HepG2 (cell line): ENCODE data around the gene SETD1B. TPM values are rescaled to one million over a fixed set of nuclear protein-coding genes. Genes with fewer than 3 reads are reported as not detected.

Source experiments
- AHR ChIP-seq: IDR thresholded peaks from 2 replicates; pipeline ENCODE4 v1.6.1; 2018; ENCODE audit warnings: missing genetic modification reagents, missing compliant biosample characterization
- BCLAF1 ChIP-seq: fragments of 450-650 bp; IDR thresholded peaks from 2 replicates; pipeline ENCODE4 v1.6.1; 2017; ENCODE audit warnings: mild to moderate bottlenecking
- DMTF1 ChIP-seq: sonication (generic); formaldehyde crosslinking; IDR thresholded peaks from 2 replicates; pipeline ENCODE4 v1.4.0; 2020; ENCODE audit warnings: mild to moderate bottlenecking, missing genetic modification reagents
- EEA1 ChIP-seq: sonication (generic); formaldehyde crosslinking; IDR thresholded peaks from 2 replicates; pipeline ENCODE4 v1.5.1; 2020; ENCODE audit warnings: mild to moderate bottlenecking, missing genetic modification reagents, borderline replicate concordance
- KAT7 ChIP-seq: IDR thresholded peaks from 2 replicates; pipeline ENCODE4 v1.6.1; 2018; ENCODE audit warnings: borderline replicate concordance, missing compliant biosample characterization
- MEIS1 ChIP-seq: sonication (generic); formaldehyde crosslinking; IDR thresholded peaks from 2 replicates; pipeline ENCODE4 v1.9.0; 2021; ENCODE audit warnings: mild to moderate bottlenecking, missing genetic modification reagents, moderate library complexity, borderline replicate concordance
- NCOR1 ChIP-seq: fragments of 200-600 bp; sonication (generic); IDR thresholded peaks from 2 replicates; pipeline ENCODE4 v1.7.0; 2017; ENCODE audit warnings: antibody characterized with exemption, low read length, borderline replicate concordance
- SAP130 ChIP-seq: IDR thresholded peaks from 2 replicates; pipeline ENCODE4 v1.6.1; 2016; ENCODE audit warnings: low read depth
- SCMH1 ChIP-seq: sonication (generic); formaldehyde crosslinking; IDR thresholded peaks from 2 replicates; pipeline ENCODE4 v1.9.0; 2021; ENCODE audit warnings: missing genetic modification reagents, mild to moderate bottlenecking, borderline replicate concordance
- SETDB1 ChIP-seq: sonication (generic); formaldehyde crosslinking; IDR thresholded peaks from 2 replicates; pipeline ENCODE4 v1.5.1; 2020; ENCODE audit warnings: missing genetic modification reagents, mild to moderate bottlenecking, borderline replicate concordance
- SMAD9 ChIP-seq: sonication (generic); formaldehyde crosslinking; IDR thresholded peaks from 2 replicates; pipeline ENCODE4 v1.5.1; 2020; ENCODE audit warnings: mild to moderate bottlenecking, missing genetic modification reagents
- TCF12 ChIP-seq, 2 experiments: fragments of 450-650 bp in 1 of 2; sonication (generic) in 1 of 2; formaldehyde crosslinking in 1 of 2; IDR thresholded peaks; 2 replicates each; pipeline versions ENCODE4 v1.6.1 to v1.8.0; 2017 to 2022; ENCODE audit warnings: antibody characterized with exemption in 1 of 2, mild to moderate bottlenecking in 1 of 2, missing genetic modification reagents in 1 of 2, moderate library complexity in 1 of 2
- ZBTB3 ChIP-seq: sonication (generic); formaldehyde crosslinking; IDR thresholded peaks from 2 replicates; pipeline ENCODE4 v1.4.0; 2020; ENCODE audit warnings: low read depth, mild to moderate bottlenecking, moderate library complexity, missing genetic modification reagents, borderline replicate concordance
- ZBTB34 ChIP-seq: sonication (generic); formaldehyde crosslinking; IDR thresholded peaks from 2 replicates; pipeline ENCODE4 v1.8.0; 2022; ENCODE audit warnings: mild to moderate bottlenecking, missing genetic modification reagents
- ZEB1 ChIP-seq: IDR thresholded peaks from 2 replicates; pipeline ENCODE4 v1.6.1; 2012; ENCODE audit warnings: mild to moderate bottlenecking, low read depth, inconsistent platforms; ENCODE audit not compliant: insufficient replicate concordance
- ZNF180 ChIP-seq: sonication (generic); formaldehyde crosslinking; IDR thresholded peaks from 2 replicates; pipeline ENCODE4 v1.4.0; 2020; ENCODE audit warnings: low read depth, missing genetic modification reagents, borderline replicate concordance
- ZNF280B ChIP-seq: sonication (generic); formaldehyde crosslinking; IDR thresholded peaks from 2 replicates; pipeline ENCODE4 v1.5.0; 2020; ENCODE audit warnings: missing genetic modification reagents, mild to moderate bottlenecking, borderline replicate concordance
- ZNF724P ChIP-seq: sonication (generic); formaldehyde crosslinking; IDR thresholded peaks from 2 replicates; pipeline ENCODE4 v1.8.0; 2022; ENCODE audit warnings: missing genetic modification reagents, borderline replicate concordance
- ZNF772 ChIP-seq: sonication (generic); formaldehyde crosslinking; IDR thresholded peaks from 2 replicates; pipeline ENCODE4 v1.5.0; 2020; ENCODE audit warnings: mild to moderate bottlenecking, missing genetic modification reagents
- polyA plus RNA-seq, 8 experiments: library from polyadenylated mRNA; depleted of rRNA in 3 of 8; stranded (reverse) in 7 of 8; unstranded in 1 of 8; fragments of >200 nt; fragmentation: Illumina TruSeq in 4 of 8; extraction: Trizol in 4 of 8; gene quantifications; 2 replicates each; pipeline versions ENCODE4 v1.2.1 to v1.2.3, GENCODE V29; 2011 to 2016; ENCODE audit warnings: low read depth in 4 of 8, missing spikeins in 1 of 8, mixed read lengths in 1 of 8; ENCODE audit not compliant: insufficient read depth in 1 of 8
- total RNA-seq, 5 experiments: library from RNA; depleted of rRNA; stranded (reverse); fragments of >200 nt; fragmentation: Illumina TruSeq; extraction: Trizol; gene quantifications; 2 replicates each; pipeline ENCODE4 v1.2.3, GENCODE V29; 2016; ENCODE audit warnings: low read depth in 1 of 5

SETD1B gene
- total and polyA plus RNA-seq, 2 of the 13 experiments (the other 11 are each of a cell fraction or from before 2014, with no cell fraction given), result 1.1 to 1.4 TPM

- TF ChIP-seq ZNF772 (CRISPR knock-in tag), result 0 out of 2 replicates have a peak, but pooled peaks have one; percentile 24
- TF ChIP-seq TCF12 (IDR thresholded peaks at IDR 0.05), result no peak
- TF ChIP-seq TCF12 (CRISPR knock-in tag; IDR thresholded peaks at IDR 0.05), result peak; percentile 61; the same call in 1 of the 2 replicates
- TF ChIP-seq DMTF1 (CRISPR knock-in tag), result no peak
- no peak for TF ChIP-seq ZBTB3 (CRISPR knock-in tag)
- no peak for TF ChIP-seq ZNF180 (CRISPR knock-in tag)
- TF ChIP-seq NCOR1, result no peak; the same call in 1 of the 2 replicates
- no peak for TF ChIP-seq SMAD9 (CRISPR knock-in tag)
- TF ChIP-seq BCLAF1, result no peak
- peak; percentile 76 for TF ChIP-seq SAP130 (CRISPR knock-in tag)
- TF ChIP-seq ZEB1, result no peak
- TF ChIP-seq SETDB1 (CRISPR knock-in tag), result no peak
- TF ChIP-seq SCMH1 (CRISPR knock-in tag), result no peak
- TF ChIP-seq AHR, result no peak
- TF ChIP-seq ZNF280B (CRISPR knock-in tag), result peak; percentile 32; the same call in 1 of the 2 replicates
- no peak for TF ChIP-seq MEIS1 (CRISPR knock-in tag)
- no peak for TF ChIP-seq EEA1 (CRISPR knock-in tag)
- TF ChIP-seq KAT7 (CRISPR knock-in tag), result peak; percentile 78
- no peak for TF ChIP-seq ZBTB34
- TF ChIP-seq ZNF724P (CRISPR knock-in tag), result no peak
Measured at GRCh38 chr12:121799842-121800693, 3.7 kb upstream of the SETD1B start (continued).
